Small intestine (tissue), 7 donors: ENCODE measurements around the gene LIPF. TPM values are rescaled to one million over a fixed set of nuclear protein-coding genes. Genes with fewer than 3 reads are reported as not detected.
"Not testable (repeated sequence)": the region's sequence is repeated elsewhere in the genome, so short reads cannot be mapped to it uniquely, and the experiment has no call there.

Experiments used
- DNase-seq, 2 donors: peaks; one replicate each; pipeline versions ENCODE4 v3.0.0 to v3.0.0-alpha.2; 2013
- FAIRE-seq: peaks from 2 replicates; lab custom pipeline; 2012; peaks lifted over from hg19 to GRCh38; lab: Jason Lieb, UNC
- H3K27ac ChIP-seq, 3 donors: one replicate each; pipeline ENCODE4 v1.5.1; 2013; ENCODE audit warnings: low read length in 2 of 3, mild to moderate bottlenecking in 2 of 3, control low read depth in 1 of 3, inconsistent platforms in 1 of 3, low read depth in 1 of 3, moderate library complexity in 1 of 3
- H3K27me3 ChIP-seq, 3 donors: one replicate each; pipeline ENCODE4 v1.6.1; 2013; ENCODE audit warnings: low read length in 3 of 3, inconsistent platforms in 1 of 3; ENCODE audit not compliant: control insufficient read depth in 3 of 3, insufficient read depth in 3 of 3
- H3K36me3 ChIP-seq, 3 donors: one replicate each; pipeline ENCODE4 v1.6.1; 2013; ENCODE audit warnings: low read length in 3 of 3, inconsistent platforms in 1 of 3, low read depth in 1 of 3, mild to moderate bottlenecking in 1 of 3, moderate library complexity in 1 of 3; ENCODE audit not compliant: control insufficient read depth in 3 of 3, insufficient read depth in 2 of 3
- H3K4me1 ChIP-seq, 3 donors: one replicate each; pipeline ENCODE4 v1.6.1; 2013; ENCODE audit warnings: low read length in 2 of 3, inconsistent platforms in 1 of 3, low read depth in 1 of 3, mild to moderate bottlenecking in 1 of 3, moderate library complexity in 1 of 3; ENCODE audit not compliant: control insufficient read depth in 3 of 3, insufficient read depth in 2 of 3
- H3K4me3 ChIP-seq, 3 donors: one replicate each; pipeline ENCODE4 v1.5.1; 2013; ENCODE audit warnings: low read length in 3 of 3, control low read depth in 1 of 3, inconsistent platforms in 1 of 3, low read depth in 1 of 3, mild to moderate bottlenecking in 1 of 3, moderate library complexity in 1 of 3
- H3K9me3 ChIP-seq, 2 donors: one replicate each; pipeline ENCODE4 v1.6.1; 2013; ENCODE audit warnings: low read depth in 1 of 2, low read length in 1 of 2; ENCODE audit not compliant: control insufficient read depth in 2 of 2, insufficient read depth in 1 of 2
- WGBS, 3 donors: extraction: QIAGEN DNeasy Blood & Tissue Kit; methylation state at CpG; one replicate each; pipeline ENCODE4 v1.1.7; 2013; 5-methylcytosine and 5-hydroxymethylcytosine counted together
- polyA plus RNA-seq, 4 donors: library from polyadenylated mRNA; stranded (reverse) in 3 of 4; unstranded in 1 of 4; fragments of 200-250 nt in 3 of 4; fragments of 120-200 nt in 1 of 4; gene quantifications; one replicate each; pipeline versions ENCODE4 v1.2.1 to v1.2.3, GENCODE V29; 2013
- donor health status: healthy with polysubstance abuse.
- donor health status: control.
- donor health status: control.
- donor health status: Bipolar disorder and iron deficiency.
- donor health status: healthy.

The LIPF gene
- polyA plus RNA-seq, 4 donors, result 4.5 to 44.3 (median 7.6) TPM; not detected in 1

GRCh38 chr10:88687853-88688467 is 23.7 kb downstream of the LIPF start:
- DNase-seq, result peak; percentile 12 to 15
- Histone ChIP-seq H3K36me3 (no peaks in the 10 kb centered on the region), H3K27me3 (no peaks in the 10 kb centered on the region), H3K4me1 (no peaks in the 10 kb centered on the region), H3K4me3 (no peak overlapping the region), H3K27ac (no peak overlapping the region), H3K9me3 (no peaks in the 10 kb centered on the region)
- no peak for FAIRE-seq

GRCh38 chr10:88689366-88689765 is 25.1 kb downstream of the LIPF start:
- Histone ChIP-seq H3K27me3 (no peaks in the 10 kb centered on the region), H3K36me3 (no peaks in the 10 kb centered on the region), H3K9me3 (no peaks in the 10 kb centered on the region), H3K4me3 (no peak overlapping the region), H3K27ac (no peak overlapping the region), H3K4me1 (no peaks in the 10 kb centered on the region)
- WGBS, 3 donors, result 95 to 97% (median 95%) methylated on average over 6 of the region's 6 CpGs
- DNase-seq, result no peak
- FAIRE-seq, result no peak

DNA sequence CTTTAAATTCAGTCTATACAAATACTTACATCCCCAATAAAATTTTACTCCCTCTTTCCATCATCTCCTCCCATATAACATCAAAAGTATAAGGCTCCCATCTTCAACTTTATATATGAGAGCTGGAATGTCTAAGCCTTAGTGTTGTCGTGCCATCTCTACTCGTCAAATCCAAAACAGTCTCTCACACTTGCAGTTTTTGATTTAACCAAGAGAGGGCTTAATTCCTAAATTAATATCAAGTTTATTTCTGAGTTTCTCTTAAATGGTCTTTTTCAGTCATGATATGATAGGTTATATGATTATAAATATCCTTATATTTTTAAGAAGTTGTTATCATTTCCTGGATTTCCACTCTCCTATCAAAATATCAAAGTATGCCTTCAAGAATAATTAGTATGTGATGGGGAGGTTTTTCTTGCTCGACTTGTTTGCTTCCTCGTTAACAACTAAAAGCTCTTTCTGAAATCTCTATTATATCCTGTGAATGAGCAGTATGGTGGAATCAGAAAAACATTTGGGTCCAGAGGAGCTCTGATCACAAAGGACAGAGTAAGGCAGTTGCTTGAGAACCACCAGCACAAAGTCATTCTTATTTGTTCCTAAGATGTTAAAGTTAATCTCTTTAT is 29.3 kb downstream of the LIPF start:
- no peaks in the 10 kb centered on the region for H3K27me3 ChIP-seq
- H3K9me3 ChIP-seq, result no peaks in the 10 kb centered on the region
- H3K27ac ChIP-seq, result no peak overlapping the region
- FAIRE-seq (no peak), DNase-seq (peak in 1 of 2 donors; percentile 5)
- H3K36me3 ChIP-seq, result no peaks in the 10 kb centered on the region
- H3K4me1 ChIP-seq, result no peaks in the 10 kb centered on the region
- H3K4me3 ChIP-seq, result no peak overlapping the region
- 43 to 58% (median 50%) methylated on average over 4 of the region's 4 CpGs for WGBS, 3 donors

DNA sequence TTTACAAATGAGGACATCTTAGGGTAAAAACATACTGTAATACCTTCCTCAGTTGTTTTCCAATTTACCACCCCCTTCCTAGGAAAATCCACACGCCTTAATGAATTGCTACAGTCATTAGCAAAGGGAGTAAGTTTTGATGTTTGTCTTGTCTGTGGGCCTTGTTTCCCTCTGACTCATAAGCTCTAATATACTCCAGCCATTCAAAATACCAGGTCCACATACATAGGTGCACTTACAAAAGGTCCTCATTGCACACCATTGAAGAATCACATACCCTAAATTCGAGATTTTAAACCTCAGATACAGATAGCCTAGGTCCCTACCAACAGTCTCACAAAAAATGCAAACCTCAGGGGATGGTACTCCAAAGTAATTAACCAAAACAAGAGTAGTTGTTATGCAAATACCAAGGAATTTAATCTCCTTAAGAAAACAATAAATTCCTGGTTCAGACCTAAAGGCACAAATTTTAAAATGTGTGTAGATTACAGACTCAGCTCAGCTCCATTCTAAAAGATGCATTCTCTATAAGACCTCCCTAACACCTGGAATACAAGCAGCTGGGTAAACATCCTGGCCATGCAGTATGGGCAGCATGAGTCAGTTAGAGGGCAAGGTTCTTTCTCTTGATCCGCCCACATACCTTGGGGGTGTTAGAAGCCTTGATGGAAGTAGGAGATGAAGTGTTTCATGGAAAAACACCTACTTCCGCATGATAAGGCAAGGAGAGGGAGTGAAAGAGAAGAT is 38.8 kb downstream of the LIPF start:
- Histone ChIP-seq H3K27ac (peak overlapping the region in 1 of 3 donors; percentile 69), H3K4me3 (no peak overlapping the region), H3K4me1 (peaks cover 0 to 9% (median 0%) of the 10 kb centered on the region in 3 donors), H3K36me3 (no peaks in the 10 kb centered on the region), H3K27me3 (no peaks in the 10 kb centered on the region), H3K9me3 (no peaks in the 10 kb centered on the region)
- FAIRE-seq, result no peak
- WGBS, 3 donors, result 9 to 58% (median 31%) methylated on average over 4 of the region's 4 CpGs
- peak; percentile 94 for DNase-seq

- Histone ChIP-seq H3K36me3 (no peaks in the 10 kb centered on the region), H3K27ac (no peak within 1 kb of the TSS), H3K4me3 (no peak within 1 kb of the TSS), H3K9me3 (no peaks in the 10 kb centered on the region), H3K4me1 (peaks cover 0 to 9% (median 0%) of the 10 kb centered on the region in 3 donors), H3K27me3 (no peaks in the 10 kb centered on the region)
- FAIRE-seq, result no peak
- no peak for DNase-seq
- 97 to 99% (median 97%) methylated on average over 1 of the region's 1 CpG for WGBS, 3 donors
Observed at GRCh38 chr10:88705958-88706357, 41.7 kb downstream of the LIPF start, which contains the start of gene LIPK. LIPK (plus strand) TSS chr10:88706249; CDS start chr10:88724544, 18,295 bp downstream.

DNA sequence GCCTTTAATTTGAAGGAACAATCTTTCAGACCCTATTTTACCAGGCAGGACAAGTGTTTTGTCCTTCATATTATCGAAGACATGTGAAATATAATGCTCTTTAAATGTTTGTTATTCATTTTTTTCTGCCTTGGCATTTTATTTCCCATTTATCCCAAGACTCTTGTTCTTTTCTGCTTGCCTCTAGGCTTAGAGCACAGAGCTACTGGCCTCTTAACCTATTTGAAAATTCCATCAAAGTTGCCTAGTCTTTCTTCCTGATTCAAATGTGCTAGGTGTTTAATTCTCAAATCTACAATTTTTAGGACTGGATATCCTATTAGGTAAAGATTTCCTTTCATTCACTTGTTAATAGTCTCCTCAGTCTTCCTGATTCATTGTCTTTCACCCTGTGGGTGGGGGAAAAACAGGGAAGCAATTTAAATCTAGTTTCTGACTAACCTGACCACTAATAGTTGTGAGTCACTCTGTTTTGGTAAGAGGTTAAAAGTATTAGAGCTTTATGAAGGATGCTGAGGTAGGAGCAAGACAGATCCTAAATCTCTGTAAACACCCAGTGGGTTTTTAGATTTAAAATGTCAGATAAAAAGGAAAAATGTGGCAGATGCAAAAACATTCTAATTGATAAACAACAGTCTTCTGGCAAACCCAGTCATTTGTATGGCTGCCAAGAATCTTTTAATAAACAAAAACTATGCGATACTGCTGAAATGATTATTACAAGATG is 43.4 kb downstream of the LIPF start:
- peak; percentile 26 for FAIRE-seq
- 37 to 40% (median 38%) methylated on average over 2 of the region's 2 CpGs for WGBS, 3 donors
- Histone ChIP-seq H3K27ac (peak overlapping the region in 1 of 3 donors; percentile 41), H3K36me3 (no peaks in the 10 kb centered on the region), H3K9me3 (no peaks in the 10 kb centered on the region), H3K27me3 (no peaks in the 10 kb centered on the region), H3K4me1 (peaks cover 0 to 9% (median 0%) of the 10 kb centered on the region in 3 donors), H3K4me3 (no peak overlapping the region)
- DNase-seq, result peak in 1 of 2 donors; percentile 50

DNA sequence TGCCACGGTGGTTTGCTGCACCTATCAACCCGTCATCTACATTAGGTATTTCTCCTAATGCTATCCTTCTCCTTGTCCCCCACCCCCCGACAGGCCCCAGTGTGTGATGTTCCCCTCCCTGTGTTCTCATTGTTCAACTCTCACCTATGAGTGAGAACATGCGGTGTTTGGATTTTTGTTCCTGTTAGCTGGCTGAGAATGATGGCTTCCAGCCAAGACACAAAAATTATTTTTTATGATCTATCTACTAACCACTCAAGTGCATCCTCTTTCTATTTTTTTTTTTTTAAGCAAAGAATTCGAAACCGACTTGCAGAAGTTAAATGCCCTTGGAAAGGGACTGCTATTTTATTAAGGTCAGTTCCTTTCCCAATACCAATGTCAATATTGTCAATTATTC is 45.1 kb downstream of the LIPF start:
- not testable (repeated sequence) for H3K36me3 ChIP-seq, DNase-seq, H3K9me3 ChIP-seq, H3K4me1 ChIP-seq, H3K27me3 ChIP-seq, H3K27ac ChIP-seq, H3K4me3 ChIP-seq, FAIRE-seq
- 67 to 86% (median 78%) methylated on average over 6 of the region's 6 CpGs for WGBS, 3 donors

GRCh38 chr10:88715517-88715916 is 51.3 kb downstream of the LIPF start:
- DNase-seq (no peak), FAIRE-seq (no peak)
- no peak overlapping the region for H3K4me3 ChIP-seq
- no peaks in the 10 kb centered on the region for H3K36me3 ChIP-seq
- 90 to 98% (median 94%) methylated on average over 1 of the region's 1 CpG for WGBS, 3 donors
- H3K9me3 ChIP-seq, result no peaks in the 10 kb centered on the region
- H3K27me3 ChIP-seq, result no peaks in the 10 kb centered on the region
- no peaks in the 10 kb centered on the region for H3K4me1 ChIP-seq
- H3K27ac ChIP-seq, result no peak overlapping the region
